ENCODE results near the gene PPEF1.
"Not testable (repeated sequence)": the region's sequence is repeated elsewhere in the genome, so short reads cannot be mapped to it uniquely, and the experiment has no call there.

PPEF1 gene

GRCh38 chrX:18761750-18762149 is 54.3 kb downstream of the PPEF1 start:
- Histone ChIP-seq H3K36me3 (ENCODE audit: insufficient read depth, low read depth, low read length) (no peaks in the 10 kb centered on the region), H3K27me3 (ENCODE audit: insufficient read depth, low read length) (no peaks in the 10 kb centered on the region), H3K27ac (ENCODE audit: low read length) (no peak overlapping the region), H3K9ac (ENCODE audit: low read depth, low read length) (no peak overlapping the region), H3K9me3 (ENCODE audit: insufficient read depth, low read depth, low read length) (no peaks in the 10 kb centered on the region), H3K4me3 (ENCODE audit: low read length) (no peak overlapping the region), H3K4me1 (ENCODE audit: insufficient read depth, low read length) (peaks cover 5% of the 10 kb centered on the region; the same call in 1 of the 2 replicates)

GRCh38 chrX:18763106-18763505 is 55.7 kb downstream of the PPEF1 start:
- not testable (repeated sequence) for H3K27ac ChIP-seq (ENCODE audit: low read length); H3K27me3 ChIP-seq (ENCODE audit: insufficient read depth, low read length); H3K4me3 ChIP-seq (ENCODE audit: low read length); H3K4me1 ChIP-seq (ENCODE audit: insufficient read depth, low read length); H3K9me3 ChIP-seq (ENCODE audit: insufficient read depth, low read depth, low read length); H3K36me3 ChIP-seq (ENCODE audit: insufficient read depth, low read depth, low read length); H3K9ac ChIP-seq (ENCODE audit: low read depth, low read length)

GRCh38 chrX:18769364-18769763 is 61.9 kb downstream of the PPEF1 start:
- no peaks in the 10 kb centered on the region for H3K9me3 ChIP-seq (ENCODE audit: insufficient read depth, low read depth, low read length)
- H3K4me3 ChIP-seq (ENCODE audit: low read length), result no peak overlapping the region
- H3K36me3 ChIP-seq (ENCODE audit: insufficient read depth, low read depth, low read length), result no peaks in the 10 kb centered on the region
- no peak overlapping the region for H3K9ac ChIP-seq (ENCODE audit: low read depth, low read length)
- no peak overlapping the region for H3K27ac ChIP-seq (ENCODE audit: low read length)
- H3K27me3 ChIP-seq (ENCODE audit: insufficient read depth, low read length), result no peaks in the 10 kb centered on the region
- no peaks in the 10 kb centered on the region for H3K4me1 ChIP-seq (ENCODE audit: insufficient read depth, low read length)

GRCh38 chrX:18769812-18770573 is 62.5 kb downstream of the PPEF1 start:
- no peaks in the 10 kb centered on the region for H3K36me3 ChIP-seq (ENCODE audit: insufficient read depth, low read depth, low read length)
- H3K9me3 ChIP-seq (ENCODE audit: insufficient read depth, low read depth, low read length), result no peaks in the 10 kb centered on the region
- no peak overlapping the region for H3K27ac ChIP-seq (ENCODE audit: low read length)
- H3K4me3 ChIP-seq (ENCODE audit: low read length), result no peak overlapping the region
- no peaks in the 10 kb centered on the region for H3K4me1 ChIP-seq (ENCODE audit: insufficient read depth, low read length)
- H3K9ac ChIP-seq (ENCODE audit: low read depth, low read length), result no peak overlapping the region
- H3K27me3 ChIP-seq (ENCODE audit: insufficient read depth, low read length), result no peaks in the 10 kb centered on the region

GRCh38 chrX:18789916-18790315 is 82.5 kb downstream of the PPEF1 start:
- Histone ChIP-seq H3K9ac (ENCODE audit: low read depth, low read length) (no peak overlapping the region), H3K36me3 (ENCODE audit: insufficient read depth, low read depth, low read length) (no peaks in the 10 kb centered on the region), H3K4me3 (ENCODE audit: low read length) (no peak overlapping the region), H3K27ac (ENCODE audit: low read length) (no peak overlapping the region), H3K9me3 (ENCODE audit: insufficient read depth, low read depth, low read length) (no peaks in the 10 kb centered on the region), H3K27me3 (ENCODE audit: insufficient read depth, low read length) (no peaks in the 10 kb centered on the region), H3K4me1 (ENCODE audit: insufficient read depth, low read length) (no peaks in the 10 kb centered on the region; the same call in 1 of the 2 replicates)

GRCh38 chrX:18792828-18793227 is 85.4 kb downstream of the PPEF1 start:
- H3K4me3 ChIP-seq (ENCODE audit: low read length), result no peak overlapping the region
- no peaks in the 10 kb centered on the region for H3K9me3 ChIP-seq (ENCODE audit: insufficient read depth, low read depth, low read length)
- no peaks in the 10 kb centered on the region for H3K36me3 ChIP-seq (ENCODE audit: insufficient read depth, low read depth, low read length)
- no peaks in the 10 kb centered on the region for H3K27me3 ChIP-seq (ENCODE audit: insufficient read depth, low read length)
- H3K27ac ChIP-seq (ENCODE audit: low read length), result no peak overlapping the region
- H3K4me1 ChIP-seq (ENCODE audit: insufficient read depth, low read length), result no peaks in the 10 kb centered on the region; the same call in 1 of the 2 replicates
- no peak overlapping the region for H3K9ac ChIP-seq (ENCODE audit: low read depth, low read length)

GRCh38 chrX:18793601-18794089 is 86.2 kb downstream of the PPEF1 start:
- H3K9ac ChIP-seq (ENCODE audit: low read depth, low read length), result no peak overlapping the region
- no peak overlapping the region for H3K4me3 ChIP-seq (ENCODE audit: low read length)
- no peaks in the 10 kb centered on the region for H3K36me3 ChIP-seq (ENCODE audit: insufficient read depth, low read depth, low read length)
- no peak overlapping the region for H3K27ac ChIP-seq (ENCODE audit: low read length)
- H3K9me3 ChIP-seq (ENCODE audit: insufficient read depth, low read depth, low read length), result no peaks in the 10 kb centered on the region
- H3K27me3 ChIP-seq (ENCODE audit: insufficient read depth, low read length), result no peaks in the 10 kb centered on the region
- H3K4me1 ChIP-seq (ENCODE audit: insufficient read depth, low read length), result no peaks in the 10 kb centered on the region; the same call in 1 of the 2 replicates

- no peaks in the 10 kb centered on the region for H3K9me3 ChIP-seq (ENCODE audit: insufficient read depth, low read depth, low read length)
- H3K4me3 ChIP-seq (ENCODE audit: low read length), result no peak overlapping the region
- H3K27me3 ChIP-seq (ENCODE audit: insufficient read depth, low read length), result no peaks in the 10 kb centered on the region
- no peak overlapping the region for H3K9ac ChIP-seq (ENCODE audit: low read depth, low read length)
- no peaks in the 10 kb centered on the region; the same call in 1 of the 2 replicates for H3K4me1 ChIP-seq (ENCODE audit: insufficient read depth, low read length)
- H3K36me3 ChIP-seq (ENCODE audit: insufficient read depth, low read depth, low read length), result no peaks in the 10 kb centered on the region
- H3K27ac ChIP-seq (ENCODE audit: low read length), result no peak overlapping the region
Observed at GRCh38 chrX:18797141-18797540, 89.7 kb downstream of the PPEF1 start.

GRCh38 chrX:18799911-18800310 is 92.5 kb downstream of the PPEF1 start:
- H3K9ac ChIP-seq (ENCODE audit: low read depth, low read length), result no peak overlapping the region
- no peaks in the 10 kb centered on the region for H3K9me3 ChIP-seq (ENCODE audit: insufficient read depth, low read depth, low read length)
- no peaks in the 10 kb centered on the region for H3K36me3 ChIP-seq (ENCODE audit: insufficient read depth, low read depth, low read length)
- no peaks in the 10 kb centered on the region for H3K4me1 ChIP-seq (ENCODE audit: insufficient read depth, low read length)
- H3K27ac ChIP-seq (ENCODE audit: low read length), result no peak overlapping the region
- H3K27me3 ChIP-seq (ENCODE audit: insufficient read depth, low read length), result no peaks in the 10 kb centered on the region
- no peak overlapping the region for H3K4me3 ChIP-seq (ENCODE audit: low read length)

GRCh38 chrX:18809641-18810040 is 102.2 kb downstream of the PPEF1 start:
- H3K4me1 ChIP-seq (ENCODE audit: insufficient read depth, low read length), result no peaks in the 10 kb centered on the region
- no peak overlapping the region for H3K9ac ChIP-seq (ENCODE audit: low read depth, low read length)
- H3K4me3 ChIP-seq (ENCODE audit: low read length), result no peak overlapping the region
- H3K27me3 ChIP-seq (ENCODE audit: insufficient read depth, low read length), result no peaks in the 10 kb centered on the region
- H3K36me3 ChIP-seq (ENCODE audit: insufficient read depth, low read depth, low read length), result no peaks in the 10 kb centered on the region
- H3K27ac ChIP-seq (ENCODE audit: low read length), result no peak overlapping the region
- no peaks in the 10 kb centered on the region for H3K9me3 ChIP-seq (ENCODE audit: insufficient read depth, low read depth, low read length)

GRCh38 chrX:18810416-18810815 is 103.0 kb downstream of the PPEF1 start:
- Histone ChIP-seq H3K36me3 (ENCODE audit: insufficient read depth, low read depth, low read length) (no peaks in the 10 kb centered on the region), H3K27me3 (ENCODE audit: insufficient read depth, low read length) (no peaks in the 10 kb centered on the region), H3K4me1 (ENCODE audit: insufficient read depth, low read length) (no peaks in the 10 kb centered on the region), H3K27ac (ENCODE audit: low read length) (no peak overlapping the region), H3K9ac (ENCODE audit: low read depth, low read length) (no peak overlapping the region), H3K4me3 (ENCODE audit: low read length) (no peak overlapping the region), H3K9me3 (ENCODE audit: insufficient read depth, low read depth, low read length) (no peaks in the 10 kb centered on the region)

GRCh38 chrX:18825375-18825774 is 117.9 kb downstream of the PPEF1 start:
- H3K27me3 ChIP-seq (ENCODE audit: insufficient read depth, low read length), result no peaks in the 10 kb centered on the region
- H3K9me3 ChIP-seq (ENCODE audit: insufficient read depth, low read depth, low read length), result no peaks in the 10 kb centered on the region
- no peaks in the 10 kb centered on the region for H3K4me1 ChIP-seq (ENCODE audit: insufficient read depth, low read length)

More at GRCh38 chrX:18825375-18825774, 117.9 kb downstream of the PPEF1 start:
- Histone ChIP-seq H3K4me3 (ENCODE audit: low read length) (no peak overlapping the region), H3K9ac (ENCODE audit: low read depth, low read length) (no peak overlapping the region), H3K36me3 (ENCODE audit: insufficient read depth, low read depth, low read length) (no peaks in the 10 kb centered on the region), H3K27ac (ENCODE audit: low read length) (no peak overlapping the region)

Measured in iPS-20b (cell line).